Amniotic stem cell (primary cell): ENCODE results near the gene ZNF275.
"Not testable (repeated sequence)": the region's sequence is repeated elsewhere in the genome, so short reads cannot be mapped to it uniquely, and the experiment has no call there.

Experiments used
- DNase-seq: peaks from one replicate; lab custom pipeline; 2025; lab: John Stamatoyannopoulos, UW

Gene ZNF275

DNA sequence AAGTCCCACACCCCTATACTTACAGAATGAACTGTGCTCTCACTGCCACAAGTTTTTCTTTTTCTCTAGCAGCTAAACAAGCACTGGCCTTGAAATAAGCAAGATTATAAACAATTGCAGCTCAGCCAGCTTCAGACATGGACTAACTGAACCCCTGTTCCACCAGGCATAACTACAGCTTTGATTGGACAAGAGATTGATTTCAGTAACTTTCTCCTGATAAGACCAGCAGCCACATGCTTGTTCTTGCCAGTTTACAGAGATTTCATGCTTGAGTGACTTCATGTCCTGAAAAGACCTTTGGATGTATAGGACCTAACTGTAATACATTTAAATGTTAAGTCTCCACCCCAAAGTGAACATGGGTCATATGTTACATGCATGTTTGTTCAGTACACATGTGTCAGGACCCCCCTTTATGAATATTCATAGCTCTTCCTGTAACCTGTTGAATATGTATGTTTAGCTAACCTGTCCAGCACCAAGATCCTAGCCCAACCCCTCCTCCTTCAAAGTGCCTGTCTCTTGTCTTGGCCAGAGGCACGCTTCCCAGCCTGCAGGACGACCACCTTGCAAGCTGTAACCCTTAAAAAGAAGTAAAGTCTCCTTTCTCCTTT, 27.9 kb downstream of the ZNF275 start:
- DNase-seq = no peak

DNA sequence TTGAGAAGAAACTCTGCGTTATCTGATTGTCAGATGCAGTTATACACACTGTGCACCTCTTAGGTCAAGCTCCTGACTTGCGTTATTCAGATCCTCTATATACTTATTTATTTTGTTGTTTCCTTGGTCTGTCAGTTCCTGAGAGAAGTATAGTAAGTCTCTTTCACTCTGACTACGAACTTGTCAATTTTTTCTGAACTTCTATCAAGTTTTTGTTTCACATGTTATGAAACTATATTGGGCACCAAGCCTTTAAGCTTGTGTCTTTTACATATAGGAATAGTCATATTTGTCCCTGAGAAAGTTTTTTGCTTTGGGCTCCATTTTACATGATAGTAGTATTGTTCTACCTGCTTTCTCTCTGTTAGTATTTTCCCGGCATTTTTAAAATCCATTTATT, 31.7 kb downstream of the ZNF275 start:
- DNase-seq = no peak

DNA sequence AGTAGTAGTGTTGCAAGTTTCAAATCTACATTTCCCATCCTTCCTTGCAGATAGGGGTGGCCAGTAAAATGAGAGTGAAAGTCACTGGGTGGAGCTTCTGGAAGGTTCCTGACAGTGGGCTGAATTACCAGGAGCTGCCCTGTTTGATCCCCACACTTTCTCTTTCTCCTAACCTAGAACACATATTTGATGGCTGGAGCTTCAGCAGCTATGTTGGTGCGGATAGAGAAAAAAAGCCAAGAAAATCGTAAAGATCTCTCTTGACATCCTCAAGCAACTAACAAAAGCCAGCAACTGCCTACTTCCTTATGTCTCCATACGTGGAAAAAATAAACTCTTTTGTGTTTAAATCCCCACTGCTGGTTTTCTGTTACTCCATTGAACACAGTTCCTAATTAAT, 32.2 kb downstream of the ZNF275 start:
- no peak for DNase-seq

DNA sequence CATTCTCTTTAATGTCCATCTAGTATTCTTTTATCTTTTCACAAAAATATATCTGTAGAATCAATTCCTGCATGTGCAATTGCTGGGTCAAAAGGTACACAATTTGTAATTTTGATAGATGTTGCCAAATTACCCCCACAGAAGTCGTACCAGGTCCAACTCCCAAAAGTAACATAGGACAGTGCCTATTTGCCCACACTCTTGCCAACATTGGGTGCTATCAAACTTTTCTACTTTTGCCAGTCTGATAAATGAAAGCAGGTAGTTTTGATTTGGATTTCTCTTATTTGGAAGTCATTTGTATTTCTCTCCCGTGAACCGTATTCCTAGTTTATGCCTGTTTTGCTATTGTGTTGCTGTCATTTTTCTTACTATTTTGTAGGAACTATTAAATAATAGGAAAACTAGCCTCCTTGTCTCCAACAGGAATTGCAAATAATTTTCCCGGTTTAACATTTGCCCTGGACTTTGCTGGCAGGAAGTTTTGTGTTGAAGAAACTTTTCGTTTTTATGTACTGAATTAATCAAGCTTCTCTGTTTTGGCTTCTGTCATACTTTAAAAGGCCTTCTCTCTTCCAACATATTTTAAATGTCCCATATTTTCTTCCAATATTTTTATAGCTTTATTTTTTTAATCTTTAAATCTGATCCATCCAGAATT, 33.1 kb downstream of the ZNF275 start:
- DNase-seq = no peak

DNA sequence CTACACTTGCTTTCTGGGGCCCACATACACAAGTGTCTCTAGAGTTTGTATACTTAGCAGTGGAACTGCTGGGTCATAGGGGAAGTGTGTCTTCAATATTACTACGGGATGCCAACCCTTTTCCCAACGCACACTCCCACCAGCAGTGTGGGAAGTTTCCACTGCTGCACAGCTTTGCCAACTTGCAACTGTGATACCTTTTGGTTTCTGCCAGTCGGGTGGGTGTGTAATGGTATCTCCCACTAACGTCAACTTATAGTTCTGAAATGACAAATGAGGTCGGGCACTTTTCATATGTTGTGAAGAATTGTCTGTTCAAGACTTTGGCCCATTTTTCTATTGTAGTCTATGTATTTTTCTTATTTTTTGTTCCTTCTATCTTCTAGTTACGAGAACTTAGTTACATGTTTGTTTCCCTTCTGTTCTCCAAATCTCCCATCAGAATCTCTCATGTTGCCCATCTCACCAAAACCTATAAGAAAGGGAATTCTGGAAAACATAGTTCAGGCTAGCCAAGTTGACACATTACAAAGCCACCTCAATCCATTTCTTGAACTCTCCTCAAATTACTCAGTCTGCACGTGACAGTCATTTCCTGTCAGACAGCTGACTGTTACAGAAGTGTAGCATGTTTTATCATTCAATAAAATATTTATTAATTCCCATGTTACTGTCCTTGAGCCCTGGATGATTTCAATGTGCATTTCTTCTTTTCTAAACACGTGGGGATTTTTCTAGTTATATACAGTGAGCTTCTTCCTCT, 36.5 kb downstream of the ZNF275 start:
- DNase-seq = no peak

DNA sequence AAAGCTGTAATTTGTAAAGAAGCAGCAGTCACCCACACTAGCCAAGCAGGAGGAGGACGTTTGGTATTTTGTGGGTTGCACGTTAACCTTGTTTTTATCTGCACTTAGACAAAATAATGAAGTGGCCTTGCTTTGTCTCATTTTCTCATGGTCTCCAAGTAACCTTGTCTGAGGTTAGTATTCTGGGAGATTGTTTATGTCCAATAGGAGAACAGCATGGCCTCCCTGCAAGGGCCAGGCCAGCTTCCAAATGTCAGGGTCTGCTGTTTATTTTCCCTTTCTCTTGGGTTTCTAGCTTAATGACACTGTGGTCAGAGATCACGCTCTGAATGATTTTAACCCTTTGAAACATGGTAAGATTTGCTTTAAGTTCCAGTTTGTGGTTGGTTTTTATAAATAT, 37.3 kb downstream of the ZNF275 start:
- DNase-seq = no peak

DNA sequence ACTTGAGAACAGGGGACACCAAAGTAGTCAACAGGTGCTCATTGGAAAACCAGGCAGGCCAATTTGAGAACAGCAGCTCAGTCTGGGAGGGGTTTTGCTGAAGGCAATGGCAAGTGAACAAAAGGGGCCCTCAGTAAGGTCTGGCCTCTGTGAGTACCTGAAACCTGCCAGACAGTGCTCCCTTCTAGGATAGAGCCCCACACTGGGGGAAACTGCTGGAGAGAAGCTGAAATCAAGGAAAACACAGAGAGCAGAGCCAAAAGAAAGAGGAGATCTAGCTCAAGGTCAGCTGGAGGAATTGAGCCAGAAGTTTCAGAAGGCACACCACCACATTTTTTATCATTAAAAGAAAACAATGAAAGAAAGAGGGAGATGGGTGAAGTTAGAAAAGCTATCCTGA, 39.0 kb downstream of the ZNF275 start:
- no peak for DNase-seq

DNA sequence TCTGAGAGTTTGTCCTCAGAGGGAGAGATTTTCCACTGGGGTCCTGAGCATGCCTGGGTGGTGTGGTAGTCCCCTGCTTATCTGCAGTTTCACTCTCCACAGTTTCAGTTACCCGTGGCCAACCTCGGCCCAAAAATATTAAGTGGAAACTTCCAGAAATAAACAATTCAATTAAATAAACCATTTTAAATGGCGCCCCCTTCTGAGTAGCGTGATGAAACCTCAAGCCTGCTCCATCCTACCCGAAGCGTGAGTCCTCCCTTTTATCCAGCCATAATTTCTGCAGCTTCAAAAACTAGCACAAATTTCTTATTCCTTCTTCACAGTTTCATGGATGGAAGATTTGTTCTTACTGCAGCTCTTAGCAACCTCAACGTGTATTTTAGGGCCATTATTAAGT, 40.5 kb downstream of the ZNF275 start:
- DNase-seq = no peak

DNA sequence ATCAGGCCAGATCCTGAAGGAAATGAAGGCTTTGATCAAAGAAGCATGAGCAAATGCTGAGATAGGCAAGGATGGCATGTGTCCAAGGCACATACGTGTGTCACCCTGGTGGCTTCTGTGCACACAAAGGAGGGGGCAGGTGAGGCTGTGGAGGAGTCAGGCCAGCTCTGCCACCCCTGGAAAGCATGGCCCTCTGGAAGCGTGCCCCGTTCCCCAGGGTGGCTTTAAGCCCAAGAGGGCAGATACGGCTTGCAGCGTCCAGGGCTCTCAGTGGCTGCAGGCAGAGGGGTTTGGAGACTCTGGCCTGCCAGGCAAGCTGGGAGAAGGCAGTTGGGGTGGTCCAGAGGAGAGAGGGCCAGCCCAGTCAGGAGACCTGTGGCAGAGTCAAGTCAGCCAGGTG, 41.6 kb downstream of the ZNF275 start:
- no peak for DNase-seq

DNA sequence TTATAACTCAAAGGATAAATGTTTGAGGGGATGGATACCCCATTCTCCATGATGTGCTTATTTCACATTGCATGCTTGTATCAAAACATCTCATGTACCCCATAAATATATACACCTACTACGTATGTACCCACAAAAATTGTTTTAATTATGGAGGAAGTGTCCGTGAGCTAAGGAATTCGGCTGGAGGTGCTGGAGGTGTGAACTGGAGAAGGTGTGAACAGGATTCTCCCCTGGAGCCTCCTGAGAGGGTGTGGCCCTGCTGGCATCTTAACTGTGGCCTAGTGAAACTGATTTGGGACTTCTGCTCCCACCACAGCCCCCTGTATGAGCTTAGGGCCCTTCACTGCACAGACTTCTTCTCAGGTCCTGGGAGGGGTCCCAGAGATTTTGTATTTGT, 43.8 kb downstream of the ZNF275 start:
- no peak for DNase-seq

DNA sequence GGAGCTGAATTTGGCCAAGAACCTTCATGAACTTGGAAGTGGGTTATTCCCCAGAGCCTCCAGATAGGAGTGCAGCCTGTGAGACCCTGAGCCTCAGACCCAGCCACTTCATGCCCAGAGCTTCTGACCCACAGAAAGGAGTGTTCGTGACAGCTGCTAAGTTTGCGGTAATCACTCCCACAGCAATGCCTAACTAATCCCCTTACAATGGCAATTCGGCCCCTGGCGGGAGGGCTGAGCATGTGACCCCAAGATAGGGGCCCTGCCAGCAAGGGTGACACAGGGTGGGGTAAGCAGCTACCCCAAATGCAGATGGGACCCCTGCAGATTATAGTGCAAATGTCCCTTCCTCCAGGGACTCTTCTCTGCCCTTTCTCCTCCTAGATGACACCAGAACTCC, 44.7 kb downstream of the ZNF275 start:
- DNase-seq = no peak

DNA sequence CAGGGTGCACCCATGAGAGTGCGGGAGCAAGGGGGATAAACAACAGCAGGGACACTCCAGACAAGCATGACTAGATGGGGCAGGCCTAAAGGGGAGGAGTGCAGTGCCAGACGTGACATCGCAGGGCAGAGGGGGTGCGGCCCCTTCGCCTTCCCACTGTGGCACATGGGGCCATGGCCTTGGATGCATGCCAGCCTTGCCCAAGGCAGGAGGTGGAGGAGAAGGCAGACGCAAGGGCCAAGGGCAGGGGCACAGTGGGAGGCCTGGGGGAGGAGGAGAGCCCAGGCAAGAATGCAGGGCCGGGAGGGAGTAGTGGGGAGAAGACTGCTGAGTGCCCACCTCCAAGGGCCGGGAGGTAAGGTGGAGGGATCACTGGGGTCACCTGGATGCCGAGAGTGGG, 45.6 kb downstream of the ZNF275 start:
- no peak for DNase-seq

DNA sequence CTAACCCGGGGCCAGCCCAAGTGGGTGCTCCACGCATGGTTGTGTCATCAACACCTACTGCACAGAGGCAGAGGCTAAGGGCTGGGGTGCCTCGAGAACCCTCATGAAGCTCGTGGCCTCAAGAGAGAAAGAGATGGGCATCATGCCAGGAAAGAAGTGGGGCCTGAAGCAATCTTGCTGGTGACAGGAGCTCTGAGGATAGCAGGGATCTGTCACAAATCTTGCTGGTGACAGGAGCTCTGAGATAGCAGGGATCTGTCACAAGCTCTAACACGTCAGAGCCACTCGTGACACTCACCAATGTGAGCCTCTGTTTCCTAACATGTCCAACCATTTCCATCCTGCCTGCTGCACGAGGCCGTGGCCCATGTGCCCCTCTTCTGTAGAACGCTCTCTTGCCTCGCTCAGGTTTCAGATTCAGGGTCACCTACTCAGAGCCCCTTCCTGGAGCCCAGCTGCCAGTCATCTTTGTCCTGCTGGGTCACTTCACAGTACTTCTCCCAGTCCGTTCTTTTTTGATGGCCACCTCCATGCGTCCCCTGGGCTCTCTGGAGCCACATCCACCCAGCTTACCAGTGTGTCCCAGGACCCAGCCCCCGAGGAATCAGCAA, 46.1 kb downstream of the ZNF275 start:
- DNase-seq = no peak

DNA sequence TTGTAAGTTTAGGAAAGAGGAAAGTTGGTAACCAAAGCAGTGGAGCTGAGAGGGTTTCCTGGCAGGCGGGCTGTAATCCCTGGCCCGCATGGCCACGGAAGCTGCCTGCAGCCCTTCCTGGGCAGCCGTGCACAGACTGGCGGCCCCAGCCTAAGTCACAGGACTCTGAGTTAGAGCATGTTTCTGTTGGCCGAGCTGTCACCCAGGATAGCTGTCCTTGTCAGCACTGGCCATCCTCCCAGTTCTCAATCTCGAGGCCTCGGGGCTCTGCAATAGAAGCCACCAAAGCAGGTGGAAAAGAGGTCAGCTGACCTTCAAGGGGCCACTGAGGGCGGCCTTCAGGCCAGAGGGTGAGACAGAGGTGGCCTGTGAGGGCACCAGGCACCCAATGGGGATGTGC, 46.7 kb downstream of the ZNF275 start:
- no peak for DNase-seq

DNA sequence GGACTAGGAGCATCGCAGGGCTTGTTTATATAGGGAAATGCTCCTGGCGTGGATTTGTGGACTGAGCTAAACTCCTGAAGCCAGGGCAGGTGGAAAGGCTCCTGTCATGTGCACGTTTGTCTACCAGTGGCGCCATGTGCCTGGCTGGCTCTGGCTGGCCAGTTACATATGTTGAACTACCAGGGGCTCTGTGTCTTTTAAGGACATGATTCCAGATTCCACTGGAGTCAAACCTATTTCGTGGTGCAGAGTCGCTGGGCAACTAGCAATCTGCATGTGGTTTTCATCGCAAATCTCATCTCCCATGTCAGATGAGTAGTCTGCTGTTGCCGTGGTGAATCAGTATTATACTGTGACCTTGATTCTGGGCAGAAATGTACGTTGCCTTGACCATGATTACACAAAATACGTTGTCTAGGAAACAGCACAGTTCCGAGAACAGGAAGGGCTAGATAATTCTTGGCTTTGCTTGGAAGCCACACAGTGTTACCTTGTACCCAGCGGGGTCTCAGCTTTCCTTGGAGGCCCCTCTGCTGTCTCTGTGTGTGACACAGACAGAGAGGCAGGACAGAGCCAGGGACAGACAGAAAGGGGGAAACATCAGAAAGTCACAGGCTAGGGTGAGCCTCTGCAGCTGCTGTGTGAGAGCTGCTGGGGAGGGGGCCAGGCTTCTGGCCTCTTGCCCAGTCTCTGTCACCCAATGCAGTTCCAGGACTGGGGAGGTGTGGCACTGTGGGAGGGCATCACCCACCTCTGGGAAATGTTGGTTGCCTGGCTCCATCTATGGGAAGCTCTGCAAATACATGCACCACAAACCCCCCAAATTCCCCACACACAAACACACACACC, 48.0 kb downstream of the ZNF275 start:
- DNase-seq = peak; percentile 50

DNA sequence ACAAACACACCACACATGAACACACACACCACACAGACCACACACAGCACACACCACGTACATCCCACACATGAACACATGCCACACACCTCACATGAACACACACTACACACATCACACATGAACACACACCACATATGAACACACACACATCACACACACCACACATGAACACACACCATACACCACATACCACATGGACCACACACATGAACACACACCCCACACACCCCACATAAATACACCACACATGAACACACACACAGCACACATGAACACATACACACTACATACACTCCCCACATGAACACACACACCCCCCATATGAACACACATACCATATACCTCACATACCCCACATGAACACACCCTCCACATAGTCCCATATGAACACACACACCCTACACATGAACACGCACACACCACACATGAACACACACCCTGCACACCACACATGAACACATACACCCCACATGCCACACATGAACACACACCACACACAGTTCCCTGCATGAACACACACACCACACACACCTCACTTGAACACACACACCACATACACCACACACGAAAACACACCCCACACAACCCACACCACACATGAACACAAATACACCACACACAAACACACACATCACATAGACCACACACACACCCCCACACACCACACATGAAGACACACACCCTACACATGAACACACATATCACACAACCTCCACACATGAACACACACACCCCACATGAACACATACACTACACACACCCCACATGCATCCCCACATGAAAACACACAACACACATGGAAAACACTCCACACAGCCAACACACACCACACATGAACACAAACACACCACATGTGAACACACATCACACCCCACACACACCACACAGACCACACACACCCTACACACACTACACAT, 48.9 kb downstream of the ZNF275 start:
- no peak for DNase-seq

DNA sequence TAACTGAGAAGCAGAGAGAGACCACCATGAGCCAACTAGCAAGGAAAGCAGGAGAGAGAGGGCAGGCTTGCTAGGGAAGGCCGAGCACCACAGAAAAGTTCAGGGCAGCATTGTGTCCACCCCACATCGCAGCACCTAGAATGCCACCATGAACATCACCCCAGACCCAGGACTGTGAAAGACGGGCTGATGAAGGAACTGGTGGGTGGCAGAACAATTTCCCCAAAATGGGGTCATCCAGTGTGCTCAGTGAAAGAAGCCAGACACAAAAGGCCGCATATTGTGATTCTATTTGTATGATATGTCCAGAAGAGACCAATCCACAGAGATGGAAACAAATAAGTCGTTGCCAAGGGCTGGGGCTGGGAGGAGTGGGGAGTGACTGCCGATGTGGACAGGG, 50.4 kb downstream of the ZNF275 start:
- no peak for DNase-seq

DNA sequence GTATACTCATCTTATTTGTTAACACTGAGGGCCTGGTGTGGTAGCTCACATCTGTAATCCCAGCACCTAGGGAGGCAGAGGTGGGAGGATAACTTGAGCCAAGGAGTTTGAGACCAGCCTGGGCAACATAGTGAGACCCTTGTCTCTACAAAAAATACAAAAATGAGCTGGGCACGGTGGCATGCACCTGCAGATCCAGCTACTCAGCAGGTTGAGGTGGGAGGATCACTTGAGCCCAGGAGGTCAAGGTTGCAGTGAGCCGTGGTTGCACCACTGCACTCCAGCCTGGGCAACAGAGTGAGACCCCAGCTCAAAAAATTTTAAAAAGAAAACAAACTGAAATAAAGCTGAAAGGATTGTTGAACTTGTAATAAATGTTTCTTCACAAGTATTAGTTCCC, 51.0 kb downstream of the ZNF275 start:
- not testable (repeated sequence) for DNase-seq

DNA sequence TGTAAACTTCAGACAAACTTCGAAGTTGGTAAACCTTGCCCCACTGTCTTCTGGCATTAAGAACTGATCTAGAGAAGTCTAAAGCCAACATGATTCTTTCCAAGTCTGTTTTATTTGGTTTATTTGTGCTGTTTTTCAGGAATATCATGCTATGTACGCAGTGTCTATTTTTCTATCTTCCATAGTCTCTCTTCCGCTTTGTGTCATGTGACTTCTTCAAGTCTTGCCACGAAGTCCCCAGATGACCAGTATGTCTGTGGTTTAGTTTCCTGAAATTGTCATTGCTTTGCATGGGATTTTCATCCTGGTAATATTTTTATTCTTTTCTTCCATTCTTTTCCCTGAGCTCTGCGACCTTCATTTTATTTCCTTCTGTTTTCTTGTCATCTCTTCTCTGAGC, 52.1 kb downstream of the ZNF275 start:
- DNase-seq = no peak

DNA sequence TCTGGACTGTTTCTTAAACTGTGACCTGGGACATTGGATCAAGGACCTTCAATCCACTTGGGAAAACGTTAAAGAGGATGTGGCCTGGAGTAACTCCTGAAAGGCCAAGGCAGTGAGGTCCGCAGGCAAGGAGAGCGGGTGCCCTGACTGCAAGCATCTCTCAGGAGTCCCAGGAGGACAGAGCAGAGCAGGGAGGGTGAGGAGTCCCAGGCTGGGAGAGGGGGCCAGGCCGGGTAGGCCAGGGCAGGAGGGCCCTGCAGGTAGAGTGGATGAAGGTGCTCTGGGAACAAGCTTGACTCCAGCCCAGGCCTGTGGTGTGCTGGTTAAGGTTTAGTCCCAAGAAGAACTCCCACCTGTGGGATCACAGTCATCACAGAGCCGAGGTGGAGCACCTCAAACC, 53.4 kb downstream of the ZNF275 start:
- no peak for DNase-seq
